Panc1 (cell line): ENCODE measurements around the gene C15orf62. TPM values are rescaled to one million over a fixed set of nuclear protein-coding genes. Genes with fewer than 3 reads are reported as not detected.

Experiments
- ATAC-seq: fragments of 200-7000 bp; cut with Tn5 transposase; 2 replicates; pipeline ENCODE4 v1.9.1; 2020; ENCODE audit warnings: mild to moderate bottlenecking, moderate library complexity
- BruUV-seq: library from RNA; stranded (reverse); fragments of 400-500 nt; replicated peaks from 2 replicates; lab custom pipeline; 2021; lab: Mats Ljungman, UMichigan
- CTCF ChIA-PET: fragments of 300-600 bp; sonication (Branson Sonifier 250); formaldehyde crosslinking; loops from one replicate; lab custom pipeline; 2022; ENCODE audit warnings: antibody characterized with exemption; lab: Charles Lee
- POLR2A ChIA-PET: fragments of 300-600 bp; sonication (Branson Sonifier 250); formaldehyde crosslinking; loops from one replicate; lab custom pipeline; 2022; ENCODE audit warnings: antibody characterized with exemption; lab: Charles Lee
- DNase-seq: peaks from one replicate; pipeline ENCODE4 v3.0.0-alpha.2; 2010; ENCODE audit warnings: low read depth, low spot score
- H3K27ac ChIP-seq: 2 replicates; pipeline ENCODE4 v1.5.1; 2011; ENCODE audit warnings: mild to moderate bottlenecking, low read length, inconsistent platforms
- H3K27me3 ChIP-seq: fragments of 200-500 bp; sonication (Bioruptor generic); 2 replicates; pipeline ENCODE4 v1.6.0; 2014; ENCODE audit warnings: low read length, inconsistent platforms; ENCODE audit not compliant: control insufficient read depth, insufficient read depth
- H3K36me3 ChIP-seq: fragments of 200-500 bp; sonication (Bioruptor generic); 2 replicates; pipeline ENCODE4 v1.5.1; 2014; ENCODE audit warnings: inconsistent platforms, mild to moderate bottlenecking, low read length, moderate library complexity; ENCODE audit not compliant: control insufficient read depth, insufficient read depth
- H3K4me1 ChIP-seq: 2 replicates; pipeline ENCODE4 v1.5.1; 2011; ENCODE audit warnings: inconsistent platforms, mild to moderate bottlenecking, low read length, moderate library complexity; ENCODE audit not compliant: control insufficient read depth, insufficient read depth
- H3K4me3 ChIP-seq, 2 experiments: 2 replicates each; pipeline ENCODE4 v1.5.1; 2011 to 2012; ENCODE audit warnings: low read depth in 2 of 2, low read length in 2 of 2, mild to moderate bottlenecking in 2 of 2, inconsistent platforms in 1 of 2, moderate library complexity in 1 of 2
- H3K9me3 ChIP-seq: fragments of 200-500 bp; sonication (Bioruptor generic); 2 replicates; pipeline ENCODE4 v1.5.1; 2014; ENCODE audit warnings: low read depth, mild to moderate bottlenecking, inconsistent platforms, low read length, moderate library complexity; ENCODE audit not compliant: control insufficient read depth, insufficient read depth
- CTCF ChIP-seq: fragments of 450-650 bp; IDR thresholded peaks from 2 replicates; pipeline ENCODE4 v1.5.1; 2017; ENCODE audit warnings: mild to moderate bottlenecking
- POLR2AphosphoS5 ChIP-seq: IDR thresholded peaks from 2 replicates; pipeline ENCODE4 v1.6.1; 2012; ENCODE audit warnings: mild to moderate bottlenecking, low read depth, low read length, moderate library complexity
- REST ChIP-seq, 2 experiments: IDR thresholded peaks; 2 replicates each; pipeline ENCODE4 v1.6.1; 2011 to 2012; ENCODE audit warnings: low read depth in 2 of 2, control low read depth in 1 of 2, low read length in 1 of 2, mild to moderate bottlenecking in 1 of 2, moderate library complexity in 1 of 2; ENCODE audit not compliant: insufficient read depth in 1 of 2
- SIN3A ChIP-seq: IDR thresholded peaks from 2 replicates; pipeline ENCODE4 v1.6.1; 2012; ENCODE audit warnings: low read depth, mild to moderate bottlenecking, low read length, moderate library complexity, borderline replicate concordance; ENCODE audit not compliant: insufficient read depth
- TCF7L2 ChIP-seq: IDR thresholded peaks from 2 replicates; pipeline ENCODE4 v1.6.1; 2011; ENCODE audit warnings: mild to moderate bottlenecking, low read depth, low read length, inconsistent platforms
- in situ Hi-C: cut with HindIII; loops from 2 replicates; pipeline ENCODE4 v1.10.0; 2016; ENCODE audit warnings: low sequenced_read_pairs, low pct_unique_long_range_greater_than_20kb
- intact Hi-C: fragments of 100-400 bp; cut with micrococcal nuclease; formaldehyde crosslinking; loops from one replicate; pipeline ENCODE4 v1.10.0; 2022; ENCODE audit not compliant: unreplicated experiment
- total RNA-seq: library from RNA; stranded (reverse); gene quantifications from one replicate; pipeline ENCODE4 v1.2.1, GENCODE V29; 2021; ENCODE audit not compliant: unreplicated experiment

C15orf62 gene
- total RNA-seq, 1 experiment from 2014 or later = 0.33 TPM

GRCh38 chr15:40773902-40774301 is 4.1 kb downstream of the C15orf62 start:
- intact Hi-C loops (no loop called here), in situ Hi-C loops (no loop called here)
- peaks cover 11% of the 10 kb centered on the region; the same call in 1 of the 2 replicates for H3K4me1 ChIP-seq
- H3K27ac ChIP-seq = no peak overlapping the region
- H3K27me3 ChIP-seq = no peaks in the 10 kb centered on the region
- H3K36me3 ChIP-seq = no peaks in the 10 kb centered on the region
- ChIA-PET CTCF (no interaction called here), POLR2A (no interaction called here)
- no peak overlapping the region for H3K4me3 ChIP-seq
- ATAC-seq = no peak
- DNase-seq = no peak
- no TSS peak for BruUV-seq
- no peaks in the 10 kb centered on the region for H3K9me3 ChIP-seq
- no peak for TF ChIP-seq CTCF
- TF ChIP-seq REST (IDR thresholded peaks at IDR 0.05; ENCODE audit: insufficient read depth in 1 of 2, low read depth in 2 of 2, low read length in 1 of 2) = no peak
- no peak for TF ChIP-seq POLR2AphosphoS5
- no peak for TF ChIP-seq SIN3A
- no peak for TF ChIP-seq TCF7L2

GRCh38 chr15:40775007-40775406 is 5.2 kb downstream of the C15orf62 start:
- BruUV-seq = no TSS peak
- no peaks in the 10 kb centered on the region for H3K27me3 ChIP-seq
- H3K27ac ChIP-seq = no peak overlapping the region
- H3K4me1 ChIP-seq = peaks cover 4% of the 10 kb centered on the region; the same call in 1 of the 2 replicates
- ChIA-PET POLR2A (no interaction called here), CTCF (no interaction called here)
- TF ChIP-seq CTCF = no peak
- no peak for TF ChIP-seq POLR2AphosphoS5
- no peak for TF ChIP-seq REST (IDR thresholded peaks at IDR 0.05; ENCODE audit: insufficient read depth in 1 of 2, low read depth in 2 of 2, low read length in 1 of 2)
- TF ChIP-seq SIN3A = no peak
- TF ChIP-seq TCF7L2 = no peak
- no peaks in the 10 kb centered on the region for H3K9me3 ChIP-seq
- intact Hi-C loops = no loop called here
- DNase-seq (no peak), ATAC-seq (no peak)
- in situ Hi-C loops = loop anchor here (25.0 kb wide), 1 partner anchor 138 kb away; no protein-coding TSS in a partner anchor
- H3K36me3 ChIP-seq = no peaks in the 10 kb centered on the region; the same call in 1 of the 2 replicates
- H3K4me3 ChIP-seq = no peak overlapping the region
